ENCODE data around the gene TANC1.

Gene TANC1

GRCh38 chr2:159209341-159210306, 241.2 kb downstream of the TANC1 start:
- Histone ChIP-seq H3K27me3 (ENCODE audit: control insufficient read depth, insufficient read depth, low read length) (no peaks in the 10 kb centered on the region), H3K36me3 (ENCODE audit: control insufficient read depth, insufficient read depth, low read length) (peaks cover 6% of the 10 kb centered on the region), H3K9ac (ENCODE audit: low read length) (no peak overlapping the region), H3K4me1 (ENCODE audit: control insufficient read depth, insufficient read depth, low read length) (no peaks in the 10 kb centered on the region), H3K9me3 (ENCODE audit: control insufficient read depth, low read length) (no peaks in the 10 kb centered on the region), H3K4me3 (ENCODE audit: low read length) (no peak overlapping the region)

- peaks cover 6% of the 10 kb centered on the region for H3K36me3 ChIP-seq (ENCODE audit: control insufficient read depth, insufficient read depth, low read length)
- H3K4me1 ChIP-seq (ENCODE audit: control insufficient read depth, insufficient read depth, low read length), result no peaks in the 10 kb centered on the region
- no peaks in the 10 kb centered on the region for H3K27me3 ChIP-seq (ENCODE audit: control insufficient read depth, insufficient read depth, low read length)
- H3K4me3 ChIP-seq (ENCODE audit: low read length), result no peak overlapping the region
- no peaks in the 10 kb centered on the region for H3K9me3 ChIP-seq (ENCODE audit: control insufficient read depth, low read length)
- no peak overlapping the region for H3K9ac ChIP-seq (ENCODE audit: low read length)
Measured at GRCh38 chr2:159211447-159212396, 243.3 kb downstream of the TANC1 start.

- H3K9ac ChIP-seq (ENCODE audit: low read length), result no peak overlapping the region
- no peaks in the 10 kb centered on the region for H3K9me3 ChIP-seq (ENCODE audit: control insufficient read depth, low read length)
- no peak overlapping the region for H3K4me3 ChIP-seq (ENCODE audit: low read length)
- H3K36me3 ChIP-seq (ENCODE audit: control insufficient read depth, insufficient read depth, low read length), result peaks cover 6% of the 10 kb centered on the region
- no peaks in the 10 kb centered on the region for H3K27me3 ChIP-seq (ENCODE audit: control insufficient read depth, insufficient read depth, low read length)
- H3K4me1 ChIP-seq (ENCODE audit: control insufficient read depth, insufficient read depth, low read length), result no peaks in the 10 kb centered on the region
Measured at GRCh38 chr2:159213296-159213695, 244.9 kb downstream of the TANC1 start.

GRCh38 chr2:159214325-159214865, 246.0 kb downstream of the TANC1 start:
- H3K27me3 ChIP-seq (ENCODE audit: control insufficient read depth, insufficient read depth, low read length), result no peaks in the 10 kb centered on the region
- H3K4me1 ChIP-seq (ENCODE audit: control insufficient read depth, insufficient read depth, low read length), result no peaks in the 10 kb centered on the region
- H3K36me3 ChIP-seq (ENCODE audit: control insufficient read depth, insufficient read depth, low read length), result peaks cover 2% of the 10 kb centered on the region
- H3K4me3 ChIP-seq (ENCODE audit: low read length), result no peak overlapping the region
- no peaks in the 10 kb centered on the region for H3K9me3 ChIP-seq (ENCODE audit: control insufficient read depth, low read length)
- H3K9ac ChIP-seq (ENCODE audit: low read length), result no peak overlapping the region

- Histone ChIP-seq H3K4me3 (ENCODE audit: low read length) (no peak overlapping the region), H3K36me3 (ENCODE audit: control insufficient read depth, insufficient read depth, low read length) (peaks cover 9% of the 10 kb centered on the region), H3K27me3 (ENCODE audit: control insufficient read depth, insufficient read depth, low read length) (no peaks in the 10 kb centered on the region), H3K9me3 (ENCODE audit: control insufficient read depth, low read length) (no peaks in the 10 kb centered on the region), H3K9ac (ENCODE audit: low read length) (no peak overlapping the region), H3K4me1 (ENCODE audit: control insufficient read depth, insufficient read depth, low read length) (no peaks in the 10 kb centered on the region)
Measured at GRCh38 chr2:159215116-159215515, 246.7 kb downstream of the TANC1 start.

- Histone ChIP-seq H3K4me3 (ENCODE audit: low read length) (no peak overlapping the region), H3K9me3 (ENCODE audit: control insufficient read depth, low read length) (no peaks in the 10 kb centered on the region), H3K27me3 (ENCODE audit: control insufficient read depth, insufficient read depth, low read length) (no peaks in the 10 kb centered on the region), H3K9ac (ENCODE audit: low read length) (no peak overlapping the region), H3K36me3 (ENCODE audit: control insufficient read depth, insufficient read depth, low read length) (peaks cover 9% of the 10 kb centered on the region), H3K4me1 (ENCODE audit: control insufficient read depth, insufficient read depth, low read length) (no peaks in the 10 kb centered on the region)
Measured at GRCh38 chr2:159217676-159218075, 249.2 kb downstream of the TANC1 start.

- no peaks in the 10 kb centered on the region for H3K4me1 ChIP-seq (ENCODE audit: control insufficient read depth, insufficient read depth, low read length)
- peaks cover 9% of the 10 kb centered on the region for H3K36me3 ChIP-seq (ENCODE audit: control insufficient read depth, insufficient read depth, low read length)
- H3K4me3 ChIP-seq (ENCODE audit: low read length), result no peak overlapping the region
- H3K9me3 ChIP-seq (ENCODE audit: control insufficient read depth, low read length), result no peaks in the 10 kb centered on the region
- no peaks in the 10 kb centered on the region for H3K27me3 ChIP-seq (ENCODE audit: control insufficient read depth, insufficient read depth, low read length)
- H3K9ac ChIP-seq (ENCODE audit: low read length), result no peak overlapping the region
Measured at GRCh38 chr2:159218389-159218788, 249.9 kb downstream of the TANC1 start.

GRCh38 chr2:159219394-159219998, 251.1 kb downstream of the TANC1 start:
- Histone ChIP-seq H3K27me3 (ENCODE audit: control insufficient read depth, insufficient read depth, low read length) (no peaks in the 10 kb centered on the region), H3K4me3 (ENCODE audit: low read length) (no peak overlapping the region), H3K9me3 (ENCODE audit: control insufficient read depth, low read length) (no peaks in the 10 kb centered on the region), H3K9ac (ENCODE audit: low read length) (no peak overlapping the region), H3K4me1 (ENCODE audit: control insufficient read depth, insufficient read depth, low read length) (no peaks in the 10 kb centered on the region), H3K36me3 (ENCODE audit: control insufficient read depth, insufficient read depth, low read length) (peaks cover 9% of the 10 kb centered on the region)

- Histone ChIP-seq H3K9ac (ENCODE audit: low read length) (no peak overlapping the region), H3K27me3 (ENCODE audit: control insufficient read depth, insufficient read depth, low read length) (no peaks in the 10 kb centered on the region), H3K36me3 (ENCODE audit: control insufficient read depth, insufficient read depth, low read length) (peaks cover 8% of the 10 kb centered on the region), H3K4me3 (ENCODE audit: low read length) (no peak overlapping the region), H3K9me3 (ENCODE audit: control insufficient read depth, low read length) (no peaks in the 10 kb centered on the region), H3K4me1 (ENCODE audit: control insufficient read depth, insufficient read depth, low read length) (no peaks in the 10 kb centered on the region)
Measured at GRCh38 chr2:159224061-159224813, 255.8 kb downstream of the TANC1 start.

GRCh38 chr2:159225025-159226016, 256.9 kb downstream of the TANC1 start:
- Histone ChIP-seq H3K9me3 (ENCODE audit: control insufficient read depth, low read length) (no peaks in the 10 kb centered on the region), H3K36me3 (ENCODE audit: control insufficient read depth, insufficient read depth, low read length) (peaks cover under 1% of the 10 kb centered on the region), H3K4me1 (ENCODE audit: control insufficient read depth, insufficient read depth, low read length) (no peaks in the 10 kb centered on the region), H3K4me3 (ENCODE audit: low read length) (no peak overlapping the region), H3K27me3 (ENCODE audit: control insufficient read depth, insufficient read depth, low read length) (no peaks in the 10 kb centered on the region), H3K9ac (ENCODE audit: low read length) (no peak overlapping the region)

Measured in mucosa of stomach (tissue), 1 donor.